Nephron (organoid): ENCODE data around the gene STC2.
A peak's percentile ranks its signal among the peaks of the same experiment; 100 is the strongest.

ENCODE experiments used
- H3K27ac Mint-ChIP-seq, 3 experiments: 2 replicates each; pipeline ENCODE4 v1.8.0; 2020; ENCODE audit warnings: mixed read lengths in 3 of 3, mild to moderate bottlenecking in 2 of 3, moderate library complexity in 1 of 3
- H3K27me3 Mint-ChIP-seq: 2 replicates; pipeline ENCODE4 v1.8.0; 2021; ENCODE audit warnings: low read depth, mild to moderate bottlenecking, moderate library complexity, mixed read lengths
- H3K36me3 Mint-ChIP-seq: 2 replicates; pipeline ENCODE4 v1.8.0; 2020; ENCODE audit warnings: low read depth, mixed read lengths
- H3K4me1 Mint-ChIP-seq: 2 replicates; pipeline ENCODE4 v1.8.0; 2020; ENCODE audit warnings: mixed read lengths
- H3K4me3 Mint-ChIP-seq, 3 experiments: 2 replicates each; pipeline ENCODE4 v1.8.0; 2020; ENCODE audit warnings: mild to moderate bottlenecking in 3 of 3, mixed read lengths in 3 of 3, moderate library complexity in 2 of 3
- H3K9me3 Mint-ChIP-seq: 2 replicates; pipeline ENCODE4 v1.8.0; 2020; ENCODE audit warnings: mixed read lengths
- TF ChIP-seq, protein P1 (sequence below), 3 experiments: fragments of 200-600 bp; sonication (generic); IDR thresholded peaks; one replicate each; pipeline ENCODE4 v1.5.0; 2021; ENCODE audit warnings: antibody characterized with exemption in 3 of 3; ENCODE audit not compliant: unreplicated experiment in 3 of 3

The STC2 gene

DNA sequence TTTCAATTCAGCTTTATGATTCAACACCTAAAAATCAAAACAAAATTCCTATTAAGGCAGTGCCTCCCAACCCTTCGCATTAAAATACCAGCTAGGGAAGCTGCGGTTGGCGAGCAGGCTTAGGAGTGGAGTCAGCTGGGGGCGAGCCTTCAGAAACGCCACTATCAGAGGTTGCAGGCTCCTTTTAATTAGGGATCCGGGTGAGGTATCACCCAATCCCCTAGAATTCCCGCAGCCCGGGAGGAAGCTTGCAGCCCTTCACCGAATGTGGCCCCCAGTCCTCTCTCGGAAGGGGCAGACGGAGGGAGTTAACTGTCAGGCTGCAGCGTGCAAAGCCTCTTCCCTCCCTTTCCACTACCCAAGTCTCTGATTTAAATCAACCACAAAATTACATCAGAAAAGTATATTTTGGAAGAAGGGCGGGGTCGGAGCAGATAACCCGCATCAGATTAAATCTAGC is 1.7 kb downstream of the STC2 start:
- Mint-ChIP-seq H3K4me1 (peaks cover 65% of the 10 kb centered on the region), H3K27ac (no peak overlapping the region), H3K9me3 (no peaks in the 10 kb centered on the region), H3K36me3 (peaks cover 8% of the 10 kb centered on the region), H3K4me3 (peak overlapping the region; percentile 88 to 96 (median 93)), H3K27me3 (peaks cover 52% of the 10 kb centered on the region)
- TF ChIP-seq, protein P1, sequence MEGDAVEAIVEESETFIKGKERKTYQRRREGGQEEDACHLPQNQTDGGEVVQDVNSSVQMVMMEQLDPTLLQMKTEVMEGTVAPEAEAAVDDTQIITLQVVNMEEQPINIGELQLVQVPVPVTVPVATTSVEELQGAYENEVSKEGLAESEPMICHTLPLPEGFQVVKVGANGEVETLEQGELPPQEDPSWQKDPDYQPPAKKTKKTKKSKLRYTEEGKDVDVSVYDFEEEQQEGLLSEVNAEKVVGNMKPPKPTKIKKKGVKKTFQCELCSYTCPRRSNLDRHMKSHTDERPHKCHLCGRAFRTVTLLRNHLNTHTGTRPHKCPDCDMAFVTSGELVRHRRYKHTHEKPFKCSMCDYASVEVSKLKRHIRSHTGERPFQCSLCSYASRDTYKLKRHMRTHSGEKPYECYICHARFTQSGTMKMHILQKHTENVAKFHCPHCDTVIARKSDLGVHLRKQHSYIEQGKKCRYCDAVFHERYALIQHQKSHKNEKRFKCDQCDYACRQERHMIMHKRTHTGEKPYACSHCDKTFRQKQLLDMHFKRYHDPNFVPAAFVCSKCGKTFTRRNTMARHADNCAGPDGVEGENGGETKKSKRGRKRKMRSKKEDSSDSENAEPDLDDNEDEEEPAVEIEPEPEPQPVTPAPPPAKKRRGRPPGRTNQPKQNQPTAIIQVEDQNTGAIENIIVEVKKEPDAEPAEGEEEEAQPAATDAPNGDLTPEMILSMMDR (IDR thresholded peaks at IDR 0.05; ENCODE audit: unreplicated experiment in 3 of 3), result no peak

DNA sequence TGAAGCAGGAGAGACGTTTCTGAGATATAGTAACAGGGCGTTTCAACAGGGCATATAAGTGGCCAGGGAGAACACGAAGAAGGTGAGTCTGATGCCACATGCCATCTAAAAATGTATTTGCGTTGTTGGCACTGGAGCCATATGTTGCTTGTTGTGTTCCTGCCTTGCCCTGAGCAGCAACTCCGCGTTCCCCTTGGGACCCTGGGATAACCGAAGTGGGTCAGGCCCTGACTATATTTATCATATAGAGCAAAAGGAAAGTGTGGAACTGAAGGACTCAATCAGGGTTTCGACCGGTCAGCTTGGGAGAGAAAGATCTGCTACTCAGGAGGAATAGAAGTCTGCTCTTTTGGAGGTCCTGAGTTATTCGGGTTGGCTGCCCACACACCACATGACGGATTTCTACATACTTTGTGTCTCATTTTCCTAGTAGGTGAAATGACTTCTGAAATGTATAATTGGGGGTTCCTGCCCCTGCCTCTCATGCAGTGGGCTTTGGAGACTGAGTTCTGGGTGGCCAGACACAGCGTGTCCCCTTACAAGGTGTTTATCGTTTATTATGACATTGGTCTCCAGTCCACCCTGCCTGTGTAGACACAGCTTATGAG is 3.0 kb downstream of the STC2 start:
- H3K36me3 Mint-ChIP-seq, result peaks cover 8% of the 10 kb centered on the region
- peaks cover 45% of the 10 kb centered on the region for H3K27me3 Mint-ChIP-seq
- H3K4me1 Mint-ChIP-seq, result peaks cover 75% of the 10 kb centered on the region
- H3K4me3 Mint-ChIP-seq, result peak overlapping the region; percentile 57 to 96 (median 85)
- H3K27ac Mint-ChIP-seq, result peak overlapping the region; percentile 58 to 79 (median 78)
- TF ChIP-seq, protein P1 (IDR thresholded peaks at IDR 0.05; ENCODE audit: unreplicated experiment in 3 of 3), result no peak
- no peaks in the 10 kb centered on the region for H3K9me3 Mint-ChIP-seq

DNA sequence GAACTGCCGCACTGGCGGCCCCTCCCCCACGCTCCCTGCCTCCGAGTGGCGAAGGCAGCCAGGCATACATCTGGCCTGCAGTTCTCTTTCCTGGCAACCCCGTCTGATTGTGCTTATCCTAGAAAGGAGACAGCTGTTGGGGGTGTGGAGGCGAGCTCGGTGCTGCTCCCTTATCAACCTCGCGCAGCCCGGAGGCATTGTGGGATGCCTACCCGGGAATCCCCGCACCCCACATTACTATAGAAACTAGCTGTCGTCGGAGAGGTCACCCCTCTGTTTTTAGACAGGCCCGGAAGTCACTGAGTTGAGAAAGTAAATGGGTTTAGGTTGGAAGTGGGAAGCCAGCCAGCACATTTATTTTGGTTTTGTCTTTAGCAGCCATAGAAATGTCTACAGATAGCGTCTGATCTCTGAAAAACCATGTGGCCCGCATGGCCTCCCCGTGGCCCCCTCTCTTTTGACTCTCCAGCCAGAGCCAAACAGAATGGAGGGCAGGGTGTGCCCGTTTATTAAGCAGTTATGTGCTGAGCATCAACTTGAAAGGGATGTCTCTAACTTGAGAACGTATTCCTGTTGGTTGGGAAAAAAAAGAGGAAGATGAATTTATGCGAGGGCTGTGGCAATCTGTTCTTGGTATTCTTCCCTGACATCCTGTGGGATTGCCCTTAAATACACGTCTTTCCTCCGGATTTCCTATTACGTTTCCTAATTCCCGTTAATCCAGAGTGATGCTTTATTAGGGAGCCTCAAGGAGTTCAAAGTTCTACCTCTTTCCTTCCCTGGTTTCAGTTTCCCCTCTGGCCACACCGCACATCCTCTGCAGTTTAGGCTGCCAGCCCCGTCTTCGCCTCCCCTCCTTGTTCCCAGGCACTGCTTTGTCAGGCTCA is 3.9 kb downstream of the STC2 start:
- Mint-ChIP-seq H3K4me1 (peaks cover 80% of the 10 kb centered on the region), H3K27ac (peak overlapping the region; percentile 58 to 79 (median 78)), H3K4me3 (peak overlapping the region; percentile 22 to 48 (median 43)), H3K27me3 (peaks cover 42% of the 10 kb centered on the region), H3K9me3 (no peaks in the 10 kb centered on the region), H3K36me3 (peaks cover 10% of the 10 kb centered on the region)
- TF ChIP-seq, protein P1 (IDR thresholded peaks at IDR 0.05; ENCODE audit: unreplicated experiment in 3 of 3), result no peak

DNA sequence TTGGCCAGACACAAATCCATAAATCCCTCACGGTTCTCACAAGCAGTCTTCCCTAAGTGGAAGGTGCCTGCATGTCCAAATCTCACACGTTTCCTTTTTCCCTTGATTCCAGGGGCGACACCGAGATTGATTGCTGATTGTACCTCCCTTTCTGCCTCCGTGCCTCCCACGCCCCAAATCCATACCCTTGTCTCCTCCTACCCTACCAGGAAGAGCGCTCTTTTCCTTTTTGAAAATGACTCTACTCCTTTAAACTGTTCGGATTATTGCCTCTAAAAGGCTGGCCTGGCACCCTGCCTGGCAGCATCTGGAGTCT is 4.5 kb downstream of the STC2 start:
- Mint-ChIP-seq H3K27ac (peak overlapping the region; percentile 58 to 79 (median 78)), H3K27me3 (peaks cover 36% of the 10 kb centered on the region), H3K9me3 (no peaks in the 10 kb centered on the region), H3K36me3 (peaks cover 12% of the 10 kb centered on the region), H3K4me3 (peak overlapping the region; percentile 22 to 48 (median 43)), H3K4me1 (peaks cover 80% of the 10 kb centered on the region)
- TF ChIP-seq, protein P1 (IDR thresholded peaks at IDR 0.05; ENCODE audit: unreplicated experiment in 3 of 3), result no peak

DNA sequence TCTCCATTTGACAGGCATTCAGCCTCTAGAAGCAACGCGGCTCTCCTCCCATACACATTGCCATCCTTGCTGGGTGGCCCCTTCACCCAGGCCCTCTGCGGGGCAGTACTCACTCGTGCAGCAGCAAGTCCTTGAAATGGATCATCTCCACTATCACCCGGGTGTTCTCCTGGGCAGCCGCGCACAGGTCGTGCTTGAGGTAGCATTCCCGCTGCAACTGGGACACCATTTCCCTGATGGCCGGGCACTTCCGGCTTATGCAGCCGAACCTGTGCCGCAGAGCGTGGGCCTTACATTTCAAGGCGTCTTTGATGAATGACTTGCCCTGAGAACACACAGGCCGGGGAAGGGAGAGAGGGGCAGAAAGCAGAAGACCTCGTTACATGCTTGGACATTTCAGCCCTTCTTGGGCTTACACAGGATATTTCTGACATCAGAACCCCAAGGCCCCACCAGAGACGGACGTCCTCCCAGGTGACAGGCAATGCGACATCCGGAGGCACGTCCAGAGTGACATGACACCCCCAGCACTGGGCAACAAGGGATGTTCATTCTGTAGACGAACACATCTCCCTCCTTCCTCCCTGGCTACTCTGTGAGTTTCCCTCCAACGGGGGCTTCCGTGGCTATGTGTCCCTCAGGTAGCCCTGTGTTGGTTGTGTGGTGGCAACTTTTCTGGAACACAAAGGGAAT is 5.0 kb downstream of the STC2 start:
- TF ChIP-seq, protein P1 (IDR thresholded peaks at IDR 0.05; ENCODE audit: unreplicated experiment in 3 of 3), result no peak
- Mint-ChIP-seq H3K36me3 (peaks cover 16% of the 10 kb centered on the region), H3K27me3 (peaks cover 31% of the 10 kb centered on the region), H3K27ac (peak overlapping the region in 2 of 3 experiments; percentile 78 to 79), H3K4me1 (peaks cover 80% of the 10 kb centered on the region), H3K9me3 (no peaks in the 10 kb centered on the region), H3K4me3 (no peak overlapping the region)
